ENCODE measurements around the gene PLA2G3.

DNA sequence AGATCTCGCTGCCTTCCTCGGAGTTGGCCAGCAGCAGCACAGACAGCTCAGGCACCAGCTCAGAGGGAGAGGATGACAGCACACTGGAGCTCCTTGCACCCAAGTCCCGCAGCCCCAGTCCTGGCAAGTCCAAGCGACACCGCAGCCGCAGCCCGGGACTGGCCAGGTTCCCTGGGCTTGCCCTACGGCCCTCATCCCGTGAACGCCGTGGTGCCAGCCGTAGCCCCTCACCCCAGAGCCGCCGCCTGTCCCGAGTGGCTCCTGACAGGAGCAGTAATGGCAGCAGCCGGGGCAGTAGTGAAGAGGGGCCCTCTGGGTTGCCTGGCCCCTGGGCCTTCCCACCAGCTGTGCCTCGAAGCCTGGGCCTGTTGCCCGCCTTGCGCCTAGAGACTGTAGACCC is 6.4 kb downstream of the PLA2G3 start:
- TF ChIP-seq, protein P1, sequence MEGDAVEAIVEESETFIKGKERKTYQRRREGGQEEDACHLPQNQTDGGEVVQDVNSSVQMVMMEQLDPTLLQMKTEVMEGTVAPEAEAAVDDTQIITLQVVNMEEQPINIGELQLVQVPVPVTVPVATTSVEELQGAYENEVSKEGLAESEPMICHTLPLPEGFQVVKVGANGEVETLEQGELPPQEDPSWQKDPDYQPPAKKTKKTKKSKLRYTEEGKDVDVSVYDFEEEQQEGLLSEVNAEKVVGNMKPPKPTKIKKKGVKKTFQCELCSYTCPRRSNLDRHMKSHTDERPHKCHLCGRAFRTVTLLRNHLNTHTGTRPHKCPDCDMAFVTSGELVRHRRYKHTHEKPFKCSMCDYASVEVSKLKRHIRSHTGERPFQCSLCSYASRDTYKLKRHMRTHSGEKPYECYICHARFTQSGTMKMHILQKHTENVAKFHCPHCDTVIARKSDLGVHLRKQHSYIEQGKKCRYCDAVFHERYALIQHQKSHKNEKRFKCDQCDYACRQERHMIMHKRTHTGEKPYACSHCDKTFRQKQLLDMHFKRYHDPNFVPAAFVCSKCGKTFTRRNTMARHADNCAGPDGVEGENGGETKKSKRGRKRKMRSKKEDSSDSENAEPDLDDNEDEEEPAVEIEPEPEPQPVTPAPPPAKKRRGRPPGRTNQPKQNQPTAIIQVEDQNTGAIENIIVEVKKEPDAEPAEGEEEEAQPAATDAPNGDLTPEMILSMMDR (IDR thresholded peaks at IDR 0.05) = no peak
- TF ChIP-seq, protein P2, sequence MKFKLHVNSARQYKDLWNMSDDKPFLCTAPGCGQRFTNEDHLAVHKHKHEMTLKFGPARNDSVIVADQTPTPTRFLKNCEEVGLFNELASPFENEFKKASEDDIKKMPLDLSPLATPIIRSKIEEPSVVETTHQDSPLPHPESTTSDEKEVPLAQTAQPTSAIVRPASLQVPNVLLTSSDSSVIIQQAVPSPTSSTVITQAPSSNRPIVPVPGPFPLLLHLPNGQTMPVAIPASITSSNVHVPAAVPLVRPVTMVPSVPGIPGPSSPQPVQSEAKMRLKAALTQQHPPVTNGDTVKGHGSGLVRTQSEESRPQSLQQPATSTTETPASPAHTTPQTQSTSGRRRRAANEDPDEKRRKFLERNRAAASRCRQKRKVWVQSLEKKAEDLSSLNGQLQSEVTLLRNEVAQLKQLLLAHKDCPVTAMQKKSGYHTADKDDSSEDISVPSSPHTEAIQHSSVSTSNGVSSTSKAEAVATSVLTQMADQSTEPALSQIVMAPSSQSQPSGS (CRISPR knock-in tag; IDR thresholded peaks at IDR 0.05; ENCODE audit: borderline replicate concordance, low read depth) = no peak
- TF ChIP-seq, protein P3, sequence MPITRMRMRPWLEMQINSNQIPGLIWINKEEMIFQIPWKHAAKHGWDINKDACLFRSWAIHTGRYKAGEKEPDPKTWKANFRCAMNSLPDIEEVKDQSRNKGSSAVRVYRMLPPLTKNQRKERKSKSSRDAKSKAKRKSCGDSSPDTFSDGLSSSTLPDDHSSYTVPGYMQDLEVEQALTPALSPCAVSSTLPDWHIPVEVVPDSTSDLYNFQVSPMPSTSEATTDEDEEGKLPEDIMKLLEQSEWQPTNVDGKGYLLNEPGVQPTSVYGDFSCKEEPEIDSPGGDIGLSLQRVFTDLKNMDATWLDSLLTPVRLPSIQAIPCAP (CRISPR knock-in tag; IDR thresholded peaks at IDR 0.05) = no peak
- TF ChIP-seq SMAD3 (CRISPR knock-in tag; IDR thresholded peaks at IDR 0.05; ENCODE audit: borderline replicate concordance) (no peak), IRF2 (CRISPR knock-in tag; IDR thresholded peaks at IDR 0.05; ENCODE audit: borderline replicate concordance, low read depth) (no peak), NFYB (CRISPR knock-in tag; conservative IDR thresholded peaks at IDR 0.05; ENCODE audit: low read depth) (no peak), ZNF232 (CRISPR knock-in tag; IDR thresholded peaks at IDR 0.05) (no peak), TEAD4 (CRISPR knock-in tag; IDR thresholded peaks at IDR 0.05) (no peak), ELF4 (CRISPR knock-in tag; IDR thresholded peaks at IDR 0.05; ENCODE audit: low read depth) (no peak), FOXK1 (CRISPR knock-in tag; IDR thresholded peaks at IDR 0.05) (no peak), NR2C2 (CRISPR knock-in tag; IDR thresholded peaks at IDR 0.05) (no peak)
- TF ChIP-seq, protein P4, sequence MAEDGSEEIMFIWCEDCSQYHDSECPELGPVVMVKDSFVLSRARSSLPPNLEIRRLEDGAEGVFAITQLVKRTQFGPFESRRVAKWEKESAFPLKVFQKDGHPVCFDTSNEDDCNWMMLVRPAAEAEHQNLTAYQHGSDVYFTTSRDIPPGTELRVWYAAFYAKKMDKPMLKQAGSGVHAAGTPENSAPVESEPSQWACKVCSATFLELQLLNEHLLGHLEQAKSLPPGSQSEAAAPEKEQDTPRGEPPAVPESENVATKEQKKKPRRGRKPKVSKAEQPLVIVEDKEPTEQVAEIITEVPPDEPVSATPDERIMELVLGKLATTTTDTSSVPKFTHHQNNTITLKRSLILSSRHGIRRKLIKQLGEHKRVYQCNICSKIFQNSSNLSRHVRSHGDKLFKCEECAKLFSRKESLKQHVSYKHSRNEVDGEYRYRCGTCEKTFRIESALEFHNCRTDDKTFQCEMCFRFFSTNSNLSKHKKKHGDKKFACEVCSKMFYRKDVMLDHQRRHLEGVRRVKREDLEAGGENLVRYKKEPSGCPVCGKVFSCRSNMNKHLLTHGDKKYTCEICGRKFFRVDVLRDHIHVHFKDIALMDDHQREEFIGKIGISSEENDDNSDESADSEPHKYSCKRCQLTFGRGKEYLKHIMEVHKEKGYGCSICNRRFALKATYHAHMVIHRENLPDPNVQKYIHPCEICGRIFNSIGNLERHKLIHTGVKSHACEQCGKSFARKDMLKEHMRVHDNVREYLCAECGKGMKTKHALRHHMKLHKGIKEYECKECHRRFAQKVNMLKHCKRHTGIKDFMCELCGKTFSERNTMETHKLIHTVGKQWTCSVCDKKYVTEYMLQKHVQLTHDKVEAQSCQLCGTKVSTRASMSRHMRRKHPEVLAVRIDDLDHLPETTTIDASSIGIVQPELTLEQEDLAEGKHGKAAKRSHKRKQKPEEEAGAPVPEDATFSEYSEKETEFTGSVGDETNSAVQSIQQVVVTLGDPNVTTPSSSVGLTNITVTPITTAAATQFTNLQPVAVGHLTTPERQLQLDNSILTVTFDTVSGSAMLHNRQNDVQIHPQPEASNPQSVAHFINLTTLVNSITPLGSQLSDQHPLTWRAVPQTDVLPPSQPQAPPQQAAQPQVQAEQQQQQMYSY (CRISPR knock-in tag; IDR thresholded peaks at IDR 0.05) = no peak
- TF ChIP-seq, protein P5, sequence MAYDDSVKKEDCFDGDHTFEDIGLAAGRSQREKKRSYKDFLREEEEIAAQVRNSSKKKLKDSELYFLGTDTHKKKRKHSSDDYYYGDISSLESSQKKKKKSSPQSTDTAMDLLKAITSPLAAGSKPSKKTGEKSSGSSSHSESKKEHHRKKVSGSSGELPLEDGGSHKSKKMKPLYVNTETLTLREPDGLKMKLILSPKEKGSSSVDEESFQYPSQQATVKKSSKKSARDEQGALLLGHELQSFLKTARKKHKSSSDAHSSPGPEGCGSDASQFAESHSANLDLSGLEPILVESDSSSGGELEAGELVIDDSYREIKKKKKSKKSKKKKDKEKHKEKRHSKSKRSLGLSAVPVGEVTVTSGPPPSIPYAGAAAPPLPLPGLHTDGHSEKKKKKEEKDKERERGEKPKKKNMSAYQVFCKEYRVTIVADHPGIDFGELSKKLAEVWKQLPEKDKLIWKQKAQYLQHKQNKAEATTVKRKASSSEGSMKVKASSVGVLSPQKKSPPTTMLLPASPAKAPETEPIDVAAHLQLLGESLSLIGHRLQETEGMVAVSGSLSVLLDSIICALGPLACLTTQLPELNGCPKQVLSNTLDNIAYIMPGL (CRISPR knock-in tag; IDR thresholded peaks at IDR 0.05) = no peak
- TF ChIP-seq, protein P6, sequence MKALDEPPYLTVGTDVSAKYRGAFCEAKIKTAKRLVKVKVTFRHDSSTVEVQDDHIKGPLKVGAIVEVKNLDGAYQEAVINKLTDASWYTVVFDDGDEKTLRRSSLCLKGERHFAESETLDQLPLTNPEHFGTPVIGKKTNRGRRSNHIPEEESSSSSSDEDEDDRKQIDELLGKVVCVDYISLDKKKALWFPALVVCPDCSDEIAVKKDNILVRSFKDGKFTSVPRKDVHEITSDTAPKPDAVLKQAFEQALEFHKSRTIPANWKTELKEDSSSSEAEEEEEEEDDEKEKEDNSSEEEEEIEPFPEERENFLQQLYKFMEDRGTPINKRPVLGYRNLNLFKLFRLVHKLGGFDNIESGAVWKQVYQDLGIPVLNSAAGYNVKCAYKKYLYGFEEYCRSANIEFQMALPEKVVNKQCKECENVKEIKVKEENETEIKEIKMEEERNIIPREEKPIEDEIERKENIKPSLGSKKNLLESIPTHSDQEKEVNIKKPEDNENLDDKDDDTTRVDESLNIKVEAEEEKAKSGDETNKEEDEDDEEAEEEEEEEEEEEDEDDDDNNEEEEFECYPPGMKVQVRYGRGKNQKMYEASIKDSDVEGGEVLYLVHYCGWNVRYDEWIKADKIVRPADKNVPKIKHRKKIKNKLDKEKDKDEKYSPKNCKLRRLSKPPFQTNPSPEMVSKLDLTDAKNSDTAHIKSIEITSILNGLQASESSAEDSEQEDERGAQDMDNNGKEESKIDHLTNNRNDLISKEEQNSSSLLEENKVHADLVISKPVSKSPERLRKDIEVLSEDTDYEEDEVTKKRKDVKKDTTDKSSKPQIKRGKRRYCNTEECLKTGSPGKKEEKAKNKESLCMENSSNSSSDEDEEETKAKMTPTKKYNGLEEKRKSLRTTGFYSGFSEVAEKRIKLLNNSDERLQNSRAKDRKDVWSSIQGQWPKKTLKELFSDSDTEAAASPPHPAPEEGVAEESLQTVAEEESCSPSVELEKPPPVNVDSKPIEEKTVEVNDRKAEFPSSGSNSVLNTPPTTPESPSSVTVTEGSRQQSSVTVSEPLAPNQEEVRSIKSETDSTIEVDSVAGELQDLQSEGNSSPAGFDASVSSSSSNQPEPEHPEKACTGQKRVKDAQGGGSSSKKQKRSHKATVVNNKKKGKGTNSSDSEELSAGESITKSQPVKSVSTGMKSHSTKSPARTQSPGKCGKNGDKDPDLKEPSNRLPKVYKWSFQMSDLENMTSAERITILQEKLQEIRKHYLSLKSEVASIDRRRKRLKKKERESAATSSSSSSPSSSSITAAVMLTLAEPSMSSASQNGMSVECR (CRISPR knock-in tag; IDR thresholded peaks at IDR 0.05; ENCODE audit: borderline replicate concordance) = no peak

Measured in WTC11 (cell line).